Activated naive CD8-positive, alpha-beta T cell treated with anti-CD3 and anti-CD28 coated beads, Interleukin-2, amount 50 U/mL, for 16 hours (primary cell): ENCODE results near the gene MYO6.

Experiments used
- DNase-seq: peaks from one replicate; pipeline ENCODE4 v3.0.0-alpha.2; 2020; ENCODE audit warnings: low read depth, low spot score

MYO6 gene

DNA sequence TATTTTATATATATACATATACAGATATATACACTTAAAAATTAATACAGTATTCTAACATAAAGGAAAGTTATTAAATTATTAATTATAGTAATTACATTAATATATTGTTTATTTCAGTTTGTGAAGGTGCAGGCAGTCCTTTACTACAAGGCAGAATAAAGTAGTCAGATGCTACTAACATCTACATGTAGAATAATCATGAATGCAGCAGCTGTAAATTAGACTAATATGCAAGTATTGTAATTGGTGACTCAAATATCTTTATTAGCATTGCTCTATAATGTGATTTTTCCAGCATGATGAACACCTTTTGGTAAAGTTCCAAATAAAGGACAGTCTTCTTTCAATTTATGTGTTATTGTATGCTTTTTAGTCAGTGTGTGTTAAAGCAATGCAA, 17.3 kb downstream of the MYO6 start:
- DNase-seq = no peak

DNA sequence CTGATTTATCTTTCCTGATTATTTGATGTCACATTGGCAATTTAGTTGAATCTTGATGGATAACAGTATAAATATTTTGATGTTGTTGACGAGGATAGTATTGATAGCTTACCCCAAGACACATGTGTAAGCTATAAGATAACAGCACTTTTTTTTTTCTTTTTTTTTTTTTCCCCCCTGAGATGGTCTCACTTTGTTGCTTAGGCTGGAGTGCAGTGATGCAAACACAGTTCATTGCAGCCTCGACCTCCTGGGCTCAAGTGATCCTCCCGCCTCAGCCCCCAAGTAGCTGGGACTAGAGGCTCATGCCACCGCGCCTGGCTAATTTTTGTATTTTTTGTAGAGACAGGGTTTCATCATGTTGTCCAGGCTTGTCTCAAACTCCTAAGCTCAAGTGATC, 21.8 kb downstream of the MYO6 start:
- no peak for DNase-seq

DNA sequence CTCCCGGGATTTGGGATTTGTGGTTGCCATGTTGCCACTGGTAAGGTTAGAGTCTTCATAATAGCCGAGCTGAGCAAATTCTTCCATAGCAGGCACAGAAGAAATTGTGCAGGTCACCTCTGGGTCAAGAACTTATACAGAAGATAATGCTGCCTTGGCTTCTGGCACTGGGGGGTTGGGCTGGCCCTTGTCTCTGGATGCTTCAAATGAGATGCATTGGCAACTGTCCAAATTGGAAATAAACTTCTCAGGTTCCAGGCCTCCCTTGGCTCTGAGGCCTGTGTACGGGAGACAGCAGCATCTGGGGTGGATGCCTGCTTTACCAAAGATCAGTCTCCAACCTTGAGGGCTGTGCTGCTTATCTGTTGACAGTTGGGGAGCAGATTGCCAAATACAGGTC, 26.2 kb downstream of the MYO6 start:
- no peak for DNase-seq

DNA sequence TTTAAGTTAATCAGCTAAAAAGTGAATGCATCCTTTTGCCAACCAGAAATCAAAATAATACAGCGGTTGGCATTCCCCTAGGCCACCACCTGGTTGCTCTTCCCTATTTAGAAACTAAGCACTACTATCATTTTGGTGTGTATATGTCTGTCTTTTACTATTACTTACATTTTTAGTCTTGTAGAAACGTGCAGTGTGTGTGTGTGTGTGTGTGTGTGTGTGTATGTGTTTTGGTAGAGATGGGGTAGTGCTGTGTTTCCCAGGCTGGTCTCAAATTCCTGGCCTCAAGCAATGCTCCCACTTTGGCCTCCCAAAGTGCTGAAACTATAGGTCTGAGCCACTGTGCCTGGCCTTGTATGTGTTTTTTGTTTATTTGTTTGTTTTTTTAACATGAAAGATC, 27.4 kb downstream of the MYO6 start:
- no peak for DNase-seq

DNA sequence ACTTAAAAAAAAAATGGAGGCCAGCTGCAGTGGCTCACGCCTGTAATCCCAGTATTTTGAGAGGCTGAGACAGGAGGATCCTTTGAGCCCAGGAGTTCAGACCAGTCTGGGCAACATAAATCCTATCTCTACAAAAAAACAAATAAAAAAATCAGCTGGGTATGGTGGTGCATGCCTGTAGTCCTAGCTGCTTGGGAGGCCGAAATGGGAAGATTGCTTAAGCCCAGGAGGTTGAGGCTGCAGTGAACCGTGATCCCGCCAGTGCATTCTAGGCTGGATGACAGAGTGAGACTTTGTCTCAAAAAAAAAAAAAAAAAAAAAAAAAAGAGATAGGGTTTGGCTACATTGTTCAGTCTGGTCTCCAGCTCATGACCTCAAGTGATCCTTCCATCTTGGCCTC, 29.7 kb downstream of the MYO6 start:
- DNase-seq = no peak

DNA sequence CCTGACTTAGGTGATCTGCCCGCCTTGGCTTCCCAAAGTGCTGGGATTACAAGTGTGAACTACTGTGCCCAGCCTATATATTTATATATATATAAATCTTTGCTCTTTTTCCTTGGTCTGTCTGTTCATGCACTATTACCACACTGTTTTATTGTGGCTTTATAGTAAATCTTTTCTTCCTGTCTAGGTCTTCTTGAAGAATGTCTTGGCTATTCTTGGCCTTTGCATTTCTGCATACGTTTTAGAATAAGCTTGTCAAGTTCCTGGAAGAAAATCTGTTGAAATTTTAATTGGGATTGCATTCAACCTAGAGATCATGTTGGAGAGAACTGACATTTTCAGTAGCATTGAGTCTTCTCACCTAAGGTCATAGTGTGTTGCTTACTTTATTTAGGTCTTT, 37.1 kb downstream of the MYO6 start:
- DNase-seq = no peak

DNA sequence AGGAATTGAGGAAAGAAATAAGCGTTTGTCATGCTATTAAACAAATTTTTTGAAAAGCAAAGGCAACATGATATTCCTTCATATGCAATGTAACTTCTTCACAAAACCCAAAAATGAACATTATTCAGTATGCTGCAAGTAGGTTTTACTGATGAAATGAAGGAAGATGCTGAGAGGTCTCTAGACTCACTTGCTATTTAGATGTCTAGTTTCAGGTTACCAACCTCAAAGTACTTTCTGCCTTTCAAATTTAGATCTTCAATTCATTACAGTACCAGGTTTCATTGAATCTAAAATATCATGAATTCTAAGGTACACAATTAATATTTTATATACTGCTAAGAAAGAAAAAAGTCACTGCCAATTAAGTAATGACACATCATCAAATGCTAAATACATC, 39.9 kb downstream of the MYO6 start:
- DNase-seq = no peak

DNA sequence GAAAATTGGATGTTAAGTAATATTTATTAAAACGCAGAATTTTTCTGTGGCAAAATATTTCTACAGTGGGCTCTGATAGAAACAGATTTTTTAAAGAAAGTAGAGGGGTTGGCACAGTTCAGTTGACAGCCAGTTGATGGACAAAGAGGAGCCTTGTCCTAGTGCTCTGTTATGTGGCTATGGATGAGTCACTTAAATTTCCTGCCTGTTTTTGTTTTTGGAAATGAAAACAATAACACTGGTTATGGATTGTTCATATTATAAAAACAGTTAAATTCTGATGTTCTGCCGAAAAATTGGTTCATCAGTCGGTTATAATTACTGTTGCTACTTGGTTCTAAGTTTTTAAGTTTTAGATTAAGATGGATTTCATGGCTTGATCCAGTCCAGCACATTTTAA, 42.8 kb downstream of the MYO6 start:
- DNase-seq = no peak

DNA sequence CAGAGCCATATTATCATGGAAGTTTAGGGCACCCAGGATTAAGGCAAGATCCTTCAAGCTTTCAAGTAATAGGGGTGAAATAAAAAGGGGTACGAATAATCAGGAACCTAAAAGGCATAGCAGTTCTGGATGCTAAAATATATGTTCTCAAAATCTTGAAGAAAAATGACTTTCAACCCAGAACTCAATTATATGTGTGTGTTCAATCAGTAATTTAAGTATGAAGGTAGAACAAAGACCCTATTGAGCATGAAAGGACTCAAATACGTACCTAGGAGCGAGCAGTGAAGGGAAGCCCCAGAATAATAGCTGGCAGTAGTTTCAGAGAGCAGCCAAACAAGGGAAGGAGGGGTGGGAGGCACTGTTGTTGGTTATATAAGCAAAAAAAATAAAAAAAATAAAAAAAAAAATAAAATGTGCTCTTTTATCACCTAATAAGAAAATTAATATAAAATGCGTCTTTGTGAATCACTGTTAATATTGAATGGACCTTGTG, 45.4 kb downstream of the MYO6 start:
- DNase-seq = no peak

DNA sequence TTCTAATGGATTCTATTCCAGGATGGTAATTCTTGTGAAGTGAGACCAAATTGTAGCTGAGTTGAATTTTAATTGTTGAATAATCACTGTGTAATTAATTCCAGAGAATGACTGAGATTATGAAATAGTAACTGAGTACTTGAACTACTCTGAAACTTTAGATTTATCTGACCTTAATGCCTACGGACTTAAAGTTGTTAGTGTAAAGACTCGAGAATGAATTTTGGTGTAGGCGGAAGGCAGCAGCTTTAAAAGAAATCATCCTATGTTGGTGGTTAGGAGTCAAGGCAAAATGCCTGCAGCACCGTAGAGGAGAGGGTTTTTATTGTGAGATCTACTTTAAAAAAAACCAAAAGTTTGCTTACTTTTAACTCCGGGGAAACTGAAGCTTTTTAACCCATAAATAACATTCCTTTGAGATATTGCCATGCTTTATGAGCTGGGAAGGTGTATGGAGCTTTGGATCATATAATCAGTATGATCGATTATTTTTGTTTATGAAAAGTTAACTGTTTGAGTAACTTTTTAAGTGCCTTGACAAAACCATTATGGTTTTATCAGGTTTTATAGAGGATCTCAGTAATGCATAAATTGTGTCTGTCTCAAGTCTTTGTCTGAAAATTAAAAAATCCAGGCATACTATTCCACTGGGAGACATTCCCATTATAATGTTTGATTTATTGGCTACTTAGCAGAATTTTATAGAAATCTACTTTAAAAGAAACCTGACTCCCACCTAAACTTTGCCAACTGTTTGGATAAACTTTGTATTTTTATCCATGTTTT, 46.1 kb downstream of the MYO6 start:
- DNase-seq = no peak

DNA sequence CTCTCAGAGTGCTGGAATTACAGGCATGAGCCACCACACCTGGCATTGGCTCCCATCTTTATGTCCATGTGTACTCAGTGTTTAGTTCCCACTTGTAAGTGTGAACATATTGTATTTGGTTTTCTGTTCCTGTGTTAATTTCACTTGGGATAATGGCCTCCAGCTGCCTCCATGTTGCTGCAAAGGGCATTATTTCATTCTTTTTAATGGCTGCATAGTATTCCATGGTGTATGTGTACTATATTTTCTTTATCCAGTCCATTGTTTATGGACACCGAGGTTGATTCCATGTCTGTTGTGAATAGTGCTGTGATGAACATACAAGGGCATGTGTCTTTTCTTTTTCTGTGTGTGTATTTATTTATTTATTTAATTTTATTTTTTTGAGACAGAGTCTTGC, 47.7 kb downstream of the MYO6 start:
- no peak for DNase-seq

DNA sequence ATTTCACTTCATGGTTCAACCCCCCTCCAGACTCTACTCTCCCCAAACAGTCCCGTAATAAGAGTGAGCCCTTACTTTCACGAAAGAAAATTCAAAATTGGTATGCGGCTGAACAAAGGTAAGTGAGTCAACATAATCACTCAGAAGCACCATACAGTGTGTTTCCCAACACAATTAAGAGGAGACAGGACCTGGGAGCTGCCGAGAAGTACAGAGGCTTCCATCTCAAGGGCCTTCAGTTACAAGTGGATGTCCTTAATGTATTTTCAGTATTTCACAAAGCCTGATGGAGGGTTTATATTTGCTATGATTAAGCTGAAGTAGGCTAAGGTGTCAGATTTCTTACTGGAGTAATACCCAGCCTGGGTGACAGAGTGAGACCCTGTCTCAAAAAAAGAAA, 51.1 kb downstream of the MYO6 start:
- DNase-seq = no peak

DNA sequence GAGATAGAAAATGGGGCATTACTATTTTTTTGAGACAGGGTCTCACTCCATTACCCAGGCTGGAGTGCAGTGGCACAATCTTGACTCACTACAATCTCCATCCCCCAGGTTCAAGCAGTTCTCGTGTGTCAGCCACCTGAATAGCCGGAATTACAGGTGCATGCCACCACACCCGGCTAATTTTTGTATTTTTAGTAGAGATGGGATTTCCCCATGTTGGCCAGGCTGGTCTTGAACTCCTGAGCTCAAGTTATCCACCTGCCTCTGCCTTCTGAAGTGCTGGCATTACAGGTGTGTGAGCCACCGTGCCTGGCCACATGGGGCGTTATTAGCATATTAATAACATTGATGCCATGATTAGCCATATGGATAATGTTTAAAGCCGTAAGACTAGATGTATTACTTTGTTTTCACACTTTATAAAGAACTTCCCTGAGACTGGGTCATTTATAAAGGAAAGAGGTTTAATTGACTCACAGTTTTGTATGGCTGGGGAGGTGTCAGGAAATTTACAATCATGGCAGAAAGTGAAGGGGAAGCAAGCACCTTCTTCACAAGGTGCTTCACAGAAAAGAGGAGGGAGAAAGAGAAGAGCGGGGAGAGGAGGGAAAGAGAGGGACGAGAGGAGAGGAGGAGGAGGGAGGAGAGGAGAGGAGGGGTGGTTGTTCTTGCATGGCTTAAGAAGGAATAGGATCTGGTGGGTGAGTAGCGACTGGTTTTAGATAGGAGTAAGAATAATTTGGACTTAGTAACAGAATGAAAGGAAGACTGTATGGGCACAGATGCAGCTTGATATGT, 51.9 kb downstream of the MYO6 start:
- no peak for DNase-seq

DNA sequence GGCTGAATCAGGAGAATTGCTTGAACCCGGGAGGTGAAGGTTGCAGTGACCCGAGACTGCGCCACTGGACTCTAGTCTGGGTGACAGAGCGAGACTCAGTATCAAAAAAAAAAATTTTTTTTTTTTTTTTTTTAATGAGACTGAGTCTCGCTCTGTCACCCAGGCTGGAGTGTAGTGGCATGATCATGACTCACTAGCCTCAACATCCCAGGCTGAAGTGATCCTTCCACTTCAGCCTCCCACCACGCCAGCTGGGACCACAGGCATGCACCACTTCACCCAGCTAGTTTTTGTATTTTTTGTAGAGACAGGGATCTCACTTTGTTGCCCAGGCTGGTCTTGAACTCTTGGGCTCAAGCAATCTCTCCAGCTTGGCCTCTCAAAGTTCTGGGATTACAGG, 53.3 kb downstream of the MYO6 start:
- DNase-seq = no peak

DNA sequence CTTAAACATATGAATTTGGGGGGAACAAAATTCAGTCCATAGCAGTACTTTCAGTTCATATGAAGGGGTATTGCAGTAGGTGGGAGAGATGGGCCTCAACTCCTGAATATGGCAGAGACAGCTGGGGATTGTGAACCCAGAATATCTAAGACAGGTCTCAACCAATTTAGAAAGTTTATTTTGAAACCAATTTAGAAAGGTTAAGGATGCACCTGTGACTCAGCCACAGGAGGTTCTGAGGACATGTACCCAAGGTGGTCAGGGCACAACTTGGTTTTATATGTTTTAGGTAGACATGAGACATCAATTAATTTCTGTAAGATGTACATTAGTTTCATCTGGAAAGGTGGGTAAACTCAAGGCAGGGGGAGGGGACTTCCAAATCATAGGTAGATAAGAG, 59.5 kb downstream of the MYO6 start:
- no peak for DNase-seq

DNA sequence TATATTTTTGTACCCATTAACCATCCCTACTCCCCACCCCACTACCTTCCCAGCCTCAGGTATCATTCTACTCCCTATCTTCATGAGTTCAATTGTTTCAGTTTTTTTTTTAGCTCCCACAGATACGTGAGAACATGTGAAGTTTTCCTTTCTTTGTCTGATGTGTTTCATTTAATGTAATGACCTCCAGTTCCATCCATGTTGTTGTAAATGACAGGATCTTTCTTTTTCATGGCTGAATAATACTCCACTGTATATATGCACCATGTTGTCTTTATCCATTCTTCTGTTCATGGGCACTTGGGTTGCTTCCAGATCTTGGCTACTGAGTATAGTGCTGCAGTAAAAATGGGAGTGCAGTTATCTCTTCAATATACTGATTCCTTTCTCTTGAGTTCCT, 63.5 kb downstream of the MYO6 start:
- no peak for DNase-seq

DNA sequence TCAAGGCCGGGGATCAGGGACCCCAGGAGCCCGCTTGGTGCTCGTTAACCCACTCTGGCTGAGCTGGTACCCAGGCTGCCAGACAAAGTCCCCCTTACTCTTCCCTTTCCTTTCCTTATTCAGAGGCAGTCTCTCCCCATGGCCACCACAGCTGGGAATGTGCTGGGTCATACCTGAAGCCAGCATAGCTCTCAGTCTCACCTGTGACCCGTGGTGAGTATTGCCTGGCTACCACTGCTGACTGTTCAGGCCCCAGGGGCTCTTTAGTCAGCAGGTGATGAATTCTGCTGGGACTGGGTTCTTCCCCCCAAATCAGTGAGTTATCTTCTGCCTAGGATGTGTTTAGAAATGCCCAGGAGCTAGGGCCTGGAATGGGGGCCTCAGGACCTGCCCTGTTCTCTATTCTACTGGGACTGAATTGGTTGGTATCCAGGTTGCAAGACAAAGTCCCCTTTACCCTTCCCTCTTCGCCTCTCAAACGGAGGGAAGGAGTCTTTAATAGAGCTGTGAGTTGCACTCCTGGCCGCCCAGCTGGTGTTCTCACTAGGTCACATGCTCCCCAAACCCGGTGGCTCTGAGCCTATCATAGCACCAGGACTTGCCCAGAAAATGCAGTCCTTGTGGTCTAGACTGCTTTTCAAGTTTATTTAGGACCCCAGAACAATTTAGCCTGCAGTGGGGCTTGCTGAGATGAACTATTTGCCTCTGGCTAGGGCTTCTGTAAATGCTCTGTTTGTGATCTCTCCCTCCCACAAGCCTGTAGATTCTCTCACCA, 64.6 kb downstream of the MYO6 start:
- DNase-seq = no peak

DNA sequence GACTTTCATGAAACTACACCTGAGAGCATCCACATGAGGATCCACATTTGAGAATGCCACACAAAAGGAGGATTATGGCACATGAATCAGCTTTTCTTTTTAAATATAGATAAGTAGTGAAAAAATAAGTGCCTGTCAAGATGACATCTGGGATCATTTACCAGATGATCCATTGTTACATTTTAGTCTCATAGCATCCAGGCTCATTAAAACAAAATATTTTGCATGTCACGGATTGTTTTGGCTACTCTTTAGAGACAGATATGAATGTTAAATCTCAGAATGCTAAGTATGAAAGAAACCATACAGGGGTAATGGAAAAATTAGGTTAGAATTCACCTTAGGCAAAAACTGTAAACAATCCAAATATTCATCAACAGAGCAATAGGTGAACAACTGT, 66.7 kb downstream of the MYO6 start:
- DNase-seq = no peak

DNA sequence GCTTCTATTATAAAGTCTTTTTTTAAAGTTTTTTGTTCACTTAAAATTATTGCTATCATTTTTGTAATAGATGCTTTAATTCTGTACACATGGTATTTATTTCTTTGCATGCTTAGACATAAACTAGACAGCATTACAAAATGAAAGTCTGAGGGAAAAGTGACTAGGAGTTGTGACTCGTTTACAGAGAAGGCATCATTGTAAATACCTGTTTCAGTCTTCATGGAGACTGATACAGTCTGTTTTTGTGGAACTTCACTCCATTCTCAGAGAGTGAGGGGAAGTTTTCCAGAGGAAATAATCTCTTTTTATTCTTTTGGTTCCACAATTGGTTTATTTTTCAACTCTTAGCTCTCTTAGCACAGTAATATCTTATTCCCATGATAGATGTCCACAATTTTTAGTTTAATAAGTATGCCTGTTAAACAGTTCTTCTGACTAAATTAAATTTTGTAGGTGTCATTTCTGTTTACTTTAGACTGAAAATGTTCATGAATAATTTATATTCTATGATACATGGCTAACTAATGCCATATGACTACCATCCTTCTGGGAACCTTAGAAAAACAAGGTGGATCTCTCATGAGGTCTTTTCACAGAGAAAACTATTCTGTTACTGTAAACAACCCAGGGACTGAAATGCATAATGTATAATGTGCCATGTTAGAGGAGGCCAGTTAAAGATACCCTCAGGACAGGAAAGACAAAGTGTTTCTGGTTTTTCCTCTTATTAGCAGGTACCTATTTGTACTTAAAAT, 69.2 kb downstream of the MYO6 start:
- DNase-seq = no peak

DNA sequence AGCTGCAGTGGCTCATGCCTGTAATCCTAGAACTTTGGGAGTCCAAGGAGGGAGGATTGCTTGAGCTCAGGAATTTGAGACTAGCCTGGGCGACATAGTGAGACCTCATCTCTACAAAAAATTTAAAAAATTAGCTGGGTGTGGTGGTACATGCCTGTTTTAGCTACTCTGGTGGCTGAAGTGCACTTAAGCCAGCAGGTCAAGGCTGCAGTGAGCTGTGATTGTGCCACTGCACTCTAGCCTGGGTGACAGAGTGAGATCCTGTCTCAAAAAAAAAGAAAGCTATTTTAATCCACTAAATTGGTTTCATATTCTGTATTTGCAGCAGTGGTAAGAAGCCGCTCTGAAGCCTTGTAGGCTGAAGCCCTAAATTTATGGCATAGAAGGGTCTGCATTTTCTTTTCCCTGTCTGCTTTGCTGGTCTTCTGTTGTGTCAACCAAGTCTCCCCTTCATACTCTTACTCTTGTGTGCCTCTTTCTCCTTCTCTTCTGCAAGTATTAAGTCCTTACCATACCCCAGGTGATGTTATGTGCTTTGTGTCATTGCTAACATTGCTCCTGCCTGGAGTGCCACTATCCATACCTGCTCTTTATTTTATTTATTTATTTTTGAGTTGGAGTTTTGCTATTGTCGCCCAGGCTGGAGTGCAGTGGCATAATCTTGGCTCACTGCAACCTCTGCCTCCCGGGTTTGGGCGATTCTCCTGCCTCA, 70.9 kb downstream of the MYO6 start:
- no peak for DNase-seq

DNA sequence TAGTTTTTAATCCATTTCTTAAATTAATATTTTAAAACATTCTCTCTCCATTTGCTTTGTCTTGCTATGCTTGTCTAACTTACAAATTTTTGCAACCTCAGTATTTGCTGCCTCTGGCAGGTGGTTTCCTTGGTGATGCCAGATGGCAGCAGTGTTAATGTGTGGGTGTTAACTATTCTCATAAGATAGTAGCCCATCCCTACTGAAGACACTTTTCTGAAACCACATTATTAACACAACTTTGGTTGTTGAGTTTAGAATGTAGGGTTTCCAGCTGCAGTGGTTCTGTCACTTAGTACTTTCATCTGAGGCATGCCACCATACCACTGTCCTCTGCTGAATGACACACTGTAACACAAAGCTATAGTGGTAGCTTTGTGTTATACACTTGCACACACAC, 75.1 kb downstream of the MYO6 start:
- DNase-seq = no peak
